HEK293T (cell line): Measurements from ENCODE around the gene TMEM245.

ENCODE experiments used
- CTCF ChIA-PET: fragments of 350-600 bp; formaldehyde crosslinking; extraction: SDS; loops from one replicate; lab custom pipeline; 2021; ENCODE audit warnings: antibody characterized with exemption, inconsistent platforms; lab: Yijun Ruan, JAX
- POLR2A ChIA-PET: fragments of 350-600 bp; formaldehyde crosslinking; extraction: SDS; loops from one replicate; lab custom pipeline; 2020; ENCODE audit warnings: antibody characterized with exemption, inconsistent platforms; lab: Yijun Ruan, JAX
- DNase-seq: peaks from one replicate; pipeline ENCODE4 v3.0.0; 2012; ENCODE audit warnings: mixed read lengths; ENCODE audit errors: extremely low spot score
- ARNT ChIP-seq: fragments of 450-650 bp; IDR thresholded peaks from 2 replicates; pipeline ENCODE4 v1.6.1; 2017; ENCODE audit warnings: mild to moderate bottlenecking
- BHLHE40 ChIP-seq: fragments of 450-650 bp; IDR thresholded peaks from 2 replicates; pipeline ENCODE4 v1.6.1; 2016; ENCODE audit warnings: mild to moderate bottlenecking, moderate library complexity, borderline replicate concordance
- CTBP1 ChIP-seq: fragments of 450-650 bp; IDR thresholded peaks from 2 replicates; pipeline ENCODE4 v1.6.1; 2016; ENCODE audit warnings: borderline replicate concordance
- ELF4 ChIP-seq: fragments of 450-650 bp; IDR thresholded peaks from 2 replicates; pipeline ENCODE4 v1.6.1; 2017; ENCODE audit warnings: antibody characterized with exemption
- FOXA1 ChIP-seq: fragments of 450-650 bp; IDR thresholded peaks from 2 replicates; pipeline ENCODE4 v1.6.1; 2016; ENCODE audit warnings: mild to moderate bottlenecking
- FOXK2 ChIP-seq: fragments of 450-650 bp; IDR thresholded peaks from 2 replicates; pipeline ENCODE4 v1.6.1; 2016; ENCODE audit warnings: mild to moderate bottlenecking
- FOXM1 ChIP-seq: fragments of 450-650 bp; IDR thresholded peaks from 2 replicates; pipeline ENCODE4 v1.6.1; 2017; ENCODE audit warnings: mild to moderate bottlenecking, borderline replicate concordance
- HDGF ChIP-seq: fragments of 450-650 bp; IDR thresholded peaks from 2 replicates; pipeline ENCODE4 v1.6.1; 2017; ENCODE audit warnings: antibody characterized with exemption, borderline replicate concordance
- L3MBTL2 ChIP-seq: fragments of 450-650 bp; conservative IDR thresholded peaks from 2 replicates; pipeline ENCODE4 v1.6.1; 2016; ENCODE audit warnings: mild to moderate bottlenecking
- LEF1 ChIP-seq: fragments of 450-650 bp; IDR thresholded peaks from 2 replicates; pipeline ENCODE4 v1.6.1; 2017; ENCODE audit warnings: mild to moderate bottlenecking, borderline replicate concordance
- NFRKB ChIP-seq: fragments of 450-650 bp; IDR thresholded peaks from 2 replicates; pipeline ENCODE4 v1.6.1; 2016; ENCODE audit warnings: mild to moderate bottlenecking, moderate library complexity
- SP1 ChIP-seq: fragments of 450-650 bp; IDR thresholded peaks from 2 replicates; pipeline ENCODE4 v1.6.1; 2017
- SUZ12 ChIP-seq: fragments of 450-650 bp; IDR thresholded peaks from 2 replicates; pipeline ENCODE4 v1.6.1; 2016; ENCODE audit warnings: mild to moderate bottlenecking
- TARDBP ChIP-seq: fragments of 450-650 bp; IDR thresholded peaks from 2 replicates; pipeline ENCODE4 v1.6.1; 2016
- ZNF384 ChIP-seq: fragments of 450-650 bp; IDR thresholded peaks from 2 replicates; pipeline ENCODE4 v1.6.1; 2016
- TF ChIP-seq, protein P1 (sequence below): fragments of 450-650 bp; IDR thresholded peaks from 2 replicates; pipeline ENCODE4 v1.6.1; 2016

Gene TMEM245

DNA sequence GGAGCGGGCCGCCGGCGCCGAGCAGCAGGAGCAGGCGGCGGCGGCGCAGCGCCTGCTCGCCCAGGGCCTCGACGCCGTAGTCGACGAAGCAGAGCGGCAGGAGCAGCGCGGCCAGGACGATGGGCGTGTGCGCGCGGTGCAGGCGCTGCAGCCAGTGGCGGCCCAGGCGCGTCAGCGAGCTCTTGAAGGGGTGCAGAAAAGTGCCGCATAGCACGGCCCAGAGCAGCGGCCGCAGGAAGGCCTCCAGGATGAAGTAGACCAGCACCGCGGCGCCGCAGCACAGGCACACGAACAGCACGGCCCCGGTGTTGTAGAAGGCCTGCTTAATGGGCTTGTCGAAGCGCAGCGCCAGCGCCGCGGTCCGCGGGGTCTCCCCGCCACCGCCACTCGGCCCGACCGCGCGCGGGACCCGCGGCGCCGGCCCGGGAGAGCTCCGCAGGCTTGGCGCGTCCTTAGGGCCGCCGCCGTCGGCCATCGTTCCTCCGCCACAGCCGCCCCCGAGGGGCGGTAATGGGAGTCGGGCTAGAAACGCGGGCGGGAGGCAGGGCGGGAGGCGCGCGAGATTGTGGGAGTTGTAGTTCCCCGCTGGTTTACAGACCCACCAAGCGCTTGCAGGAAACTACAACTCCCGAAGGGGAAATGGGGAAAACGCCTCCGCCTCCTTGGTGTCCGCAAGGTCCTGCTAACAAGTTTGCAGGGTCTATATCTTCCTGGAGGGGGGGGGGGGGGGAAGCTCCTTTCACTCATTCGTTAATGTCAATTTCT, at the start of gene TMEM245:
Gene TMEM245, minus strand, starts transcription at position 509 of the 765 bp plus-strand sequence. Its CDS starts 34 bp downstream, at position 475.
- ChIA-PET CTCF (no interaction called here), POLR2A (interaction anchor here (0.8 to 4.0 kb wide), 8 partner anchors 10 to 198 kb away, joined by 3 to 29 read pairs (median 4); no protein-coding TSS in a partner anchor)
- TF ChIP-seq LEF1 (no peak), SUZ12 (peak; percentile 74; the same call in 1 of the 2 replicates), CTBP1 (no peak), ZNF384 (no peak), NFRKB (no peak), ARNT (no peak), FOXA1 (no peak), SP1 (no peak), BHLHE40 (no peak), ELF4 (no peak), HDGF (no peak), TARDBP (no peak)
- TF ChIP-seq, protein P1, sequence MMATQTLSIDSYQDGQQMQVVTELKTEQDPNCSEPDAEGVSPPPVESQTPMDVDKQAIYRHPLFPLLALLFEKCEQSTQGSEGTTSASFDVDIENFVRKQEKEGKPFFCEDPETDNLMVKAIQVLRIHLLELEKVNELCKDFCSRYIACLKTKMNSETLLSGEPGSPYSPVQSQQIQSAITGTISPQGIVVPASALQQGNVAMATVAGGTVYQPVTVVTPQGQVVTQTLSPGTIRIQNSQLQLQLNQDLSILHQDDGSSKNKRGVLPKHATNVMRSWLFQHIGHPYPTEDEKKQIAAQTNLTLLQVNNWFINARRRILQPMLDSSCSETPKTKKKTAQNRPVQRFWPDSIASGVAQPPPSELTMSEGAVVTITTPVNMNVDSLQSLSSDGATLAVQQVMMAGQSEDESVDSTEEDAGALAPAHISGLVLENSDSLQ: peak; percentile 83
- DNase-seq: peak; percentile 86

DNA sequence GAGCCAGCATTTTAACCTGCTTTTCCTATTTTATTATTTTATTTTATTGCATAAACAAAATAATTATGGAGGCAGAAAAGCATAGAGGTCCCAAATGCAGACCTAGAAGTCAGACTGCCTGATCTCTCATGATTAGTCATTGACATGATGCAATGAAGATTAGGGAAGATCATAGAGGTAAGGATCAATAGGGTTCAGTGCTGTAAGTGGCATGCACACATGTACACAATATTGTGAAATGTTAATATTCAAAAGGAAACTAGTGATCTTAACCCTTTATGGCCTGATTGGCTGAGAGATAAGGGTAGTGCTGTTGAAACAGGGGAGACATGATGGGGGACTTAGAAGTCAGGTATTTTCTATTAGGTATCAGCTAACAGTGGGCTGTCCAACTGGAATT, 48.4 kb upstream of the TMEM245 start:
- POLR2A ChIA-PET: no interaction called here

DNA sequence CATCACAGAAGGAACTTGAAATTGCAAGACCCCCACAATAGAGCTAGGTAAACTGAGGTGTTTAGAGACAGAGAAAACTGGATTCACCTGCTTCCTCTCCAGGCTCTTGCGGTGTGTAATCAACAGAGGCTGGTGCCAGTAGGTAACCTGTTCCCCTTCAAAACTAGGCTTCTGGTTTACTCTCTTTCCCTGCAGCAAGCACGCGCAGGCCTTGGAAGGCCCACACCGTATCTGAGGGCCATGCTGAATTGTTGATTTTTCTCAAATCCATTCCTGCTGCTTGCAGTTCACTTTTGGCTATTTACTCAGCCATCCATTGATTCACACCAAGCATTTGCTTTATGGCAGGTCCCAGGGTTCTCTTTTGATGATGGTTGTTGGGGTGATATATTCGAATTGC, 48.0 kb upstream of the TMEM245 start:
- ChIA-PET POLR2A (no interaction called here), CTCF (interaction anchor here (0.7 kb wide), 1 partner anchor 636 kb away, joined by 3 read pairs; no protein-coding TSS in a partner anchor)
- TF ChIP-seq ZNF384: no peak
- TF ChIP-seq TARDBP: no peak
- no peak for TF ChIP-seq CTBP1
- TF ChIP-seq BHLHE40: no peak
- no peak for DNase-seq

More for the DNA sequence above, 48.4 kb upstream of the TMEM245 start:
- CTCF ChIA-PET: interaction anchor here (0.7 kb wide), 1 partner anchor 635 kb away, joined by 3 read pairs; no protein-coding TSS in a partner anchor
- TF ChIP-seq BHLHE40 (no peak), FOXM1 (no peak), SUZ12 (no peak), SP1 (no peak), ELF4 (no peak), LEF1 (no peak), ARNT (no peak), HDGF (no peak), FOXA1 (no peak), L3MBTL2 (no peak), TARDBP (no peak), NFRKB (no peak), CTBP1 (no peak), FOXK2 (no peak), ZNF384 (no peak)
- TF ChIP-seq, protein P1: no peak
- no peak for DNase-seq

DNA sequence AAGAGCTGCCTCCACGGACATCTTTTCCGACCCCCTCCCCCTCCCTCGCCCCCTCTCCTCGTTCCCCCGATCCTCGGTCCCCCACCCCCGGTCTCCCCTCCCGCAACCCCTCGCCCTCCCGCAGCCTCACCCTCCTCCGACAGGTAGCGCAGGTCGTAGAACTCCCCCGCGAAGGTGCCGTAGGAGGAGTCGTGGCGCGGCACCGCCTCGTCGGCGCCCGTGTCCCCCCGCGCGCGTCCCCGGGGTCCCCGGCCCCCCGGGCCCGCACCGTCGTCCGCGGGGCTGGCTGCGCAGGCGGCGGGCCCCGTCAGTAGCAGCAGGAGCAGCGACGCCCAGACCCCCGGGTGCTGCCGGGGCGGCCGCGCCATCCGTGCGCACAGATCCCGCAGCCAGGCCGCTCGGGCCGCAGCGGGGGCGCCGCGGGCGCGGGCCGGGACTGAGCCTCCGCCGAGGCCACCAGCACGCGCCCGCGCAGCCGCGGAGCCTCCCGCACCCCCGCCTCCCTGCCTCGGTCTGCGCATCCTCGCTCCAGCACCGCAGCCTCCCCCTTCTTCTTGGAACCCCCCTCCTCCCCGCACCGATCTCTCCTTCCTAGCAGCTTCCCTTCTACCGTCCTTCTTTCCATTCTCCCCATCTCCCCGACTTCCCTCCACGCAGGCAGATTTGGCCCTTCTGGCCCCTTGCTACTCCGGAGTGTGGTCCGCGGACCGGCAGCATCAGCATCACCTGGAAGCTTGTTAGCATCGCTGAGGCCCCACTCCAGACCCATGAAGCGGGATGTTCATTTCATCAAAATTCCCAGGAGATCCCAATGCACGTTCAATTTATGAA, 47.2 kb upstream of the TMEM245 start, which contains the start of gene FRRS1L:
Gene FRRS1L, minus strand, starts transcription at position 479 of the 831 bp plus-strand sequence. Its CDS starts 111 bp downstream, at position 368.
- ChIA-PET POLR2A (no interaction called here), CTCF (no interaction called here)
- peak; percentile 54 for DNase-seq
- no peak for TF ChIP-seq SUZ12
- TF ChIP-seq SP1: no peak
- TF ChIP-seq L3MBTL2: no peak
- TF ChIP-seq ZNF384: no peak
- TF ChIP-seq, protein P1: no peak
- no peak for TF ChIP-seq ELF4

DNA sequence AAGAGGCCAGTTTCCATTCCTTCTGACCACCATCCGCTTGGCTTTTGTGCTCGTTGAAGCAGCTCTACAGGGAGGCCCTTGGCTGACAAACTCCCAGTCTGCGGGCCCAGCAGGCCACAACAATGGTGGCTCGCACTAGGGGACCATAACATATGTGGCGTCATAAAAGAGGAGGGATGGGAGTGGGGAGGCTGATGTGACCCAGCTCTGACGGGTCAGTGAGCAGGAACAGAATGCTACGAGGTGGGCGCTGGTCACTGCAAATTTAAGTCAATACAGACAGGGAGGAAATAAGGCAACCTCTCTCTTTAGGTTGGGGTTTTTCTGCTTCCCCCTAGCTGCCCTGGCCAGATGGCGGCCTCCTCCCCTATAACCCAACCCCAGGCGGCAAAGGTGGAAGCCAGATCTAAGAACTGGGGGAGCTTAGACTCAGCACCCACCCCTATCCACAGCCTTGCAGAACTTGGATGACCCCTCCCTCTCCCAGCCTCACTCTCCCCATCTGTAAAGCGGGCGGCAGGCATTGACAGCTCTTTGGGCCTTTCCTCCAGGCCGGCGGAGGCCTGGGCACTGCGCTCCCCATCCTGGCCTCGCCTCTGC, 46.5 kb upstream of the TMEM245 start:
- no peak for TF ChIP-seq NFRKB
- no peak for TF ChIP-seq TARDBP
- no peak for TF ChIP-seq FOXA1
- TF ChIP-seq ARNT: no peak
- TF ChIP-seq ELF4: no peak
- TF ChIP-seq SP1: no peak
- no peak for TF ChIP-seq BHLHE40
- TF ChIP-seq SUZ12: no peak
- no peak for TF ChIP-seq HDGF
- no peak for TF ChIP-seq FOXM1
- TF ChIP-seq, protein P1: no peak
- TF ChIP-seq CTBP1: no peak
- no peak for TF ChIP-seq LEF1
- no peak for TF ChIP-seq L3MBTL2
- TF ChIP-seq ZNF384: no peak
- ChIA-PET POLR2A (no interaction called here), CTCF (no interaction called here)
- DNase-seq: no peak
